Measurements from ENCODE around the gene RIPK4.
A peak's percentile ranks its signal among the peaks of the same experiment; 100 is the strongest.
"Not testable (repeated sequence)": the region's sequence is repeated elsewhere in the genome, so short reads cannot be mapped to it uniquely, and the experiment has no call there.

RIPK4 gene

DNA sequence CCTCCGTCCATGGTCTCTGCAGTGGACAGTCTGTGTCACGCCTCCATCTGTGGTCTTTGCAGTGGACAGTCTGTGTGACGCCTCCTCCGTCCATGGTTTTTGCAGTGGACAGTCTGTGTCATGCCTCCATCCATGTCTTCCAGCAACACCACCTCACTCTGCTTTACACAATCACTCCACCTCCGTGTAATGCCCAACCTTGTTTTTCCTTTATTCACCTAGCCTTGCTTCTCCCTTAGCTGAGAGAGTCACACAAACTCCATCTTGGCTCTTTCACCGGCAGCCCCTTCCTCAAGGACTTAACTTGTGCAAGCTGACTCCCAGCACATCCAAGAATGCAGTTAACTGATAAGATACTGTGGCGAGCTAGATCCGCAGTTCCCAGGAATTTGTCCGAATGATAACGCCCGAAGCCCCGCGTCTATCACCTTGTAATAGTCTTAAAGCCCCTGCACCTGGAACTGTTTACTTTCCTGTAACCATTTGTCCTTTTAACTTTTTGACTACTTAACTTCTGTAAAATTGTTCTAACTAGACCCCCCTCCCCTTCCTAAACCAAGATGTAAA is 52.5 kb downstream of the RIPK4 start:
- not testable (repeated sequence) for DNase-seq (ENCODE audit: low spot score)

- DNase-seq (ENCODE audit: low spot score), result no peak
These were observed 53.2 kb downstream of the RIPK4 start for GRCh38 chr21:41713495-41714281.

DNA sequence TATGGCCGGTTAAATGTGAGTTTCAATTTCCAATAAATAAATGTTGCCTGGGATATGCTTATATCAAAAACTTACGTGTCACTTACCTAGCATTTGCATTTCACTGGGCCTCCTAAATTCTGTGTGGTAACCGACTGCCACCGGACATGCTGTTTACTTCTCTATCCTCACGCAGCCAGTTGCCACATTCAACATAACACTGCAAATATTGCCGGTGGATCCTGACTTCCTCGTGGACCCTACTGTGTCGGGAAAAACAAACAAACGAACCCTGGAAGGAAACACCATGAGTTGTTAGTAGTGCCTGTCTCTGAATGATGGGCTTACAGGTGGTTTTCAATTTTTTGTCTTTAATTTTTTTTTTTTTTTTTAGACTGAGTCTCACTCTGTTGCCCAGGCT is 54.1 kb downstream of the RIPK4 start:
- DNase-seq (ENCODE audit: low spot score), result no peak

- no peak for DNase-seq (ENCODE audit: low spot score)
These were observed 54.7 kb downstream of the RIPK4 start for GRCh38 chr21:41712201-41712600.

GRCh38 chr21:41711416-41712007 is 55.3 kb downstream of the RIPK4 start:
- no peak for DNase-seq (ENCODE audit: low spot score)

GRCh38 chr21:41710823-41711160 is 56.1 kb downstream of the RIPK4 start:
- DNase-seq (ENCODE audit: low spot score), result no peak

GRCh38 chr21:41709965-41710822 is 56.7 kb downstream of the RIPK4 start:
- no peak for DNase-seq (ENCODE audit: low spot score)

DNA sequence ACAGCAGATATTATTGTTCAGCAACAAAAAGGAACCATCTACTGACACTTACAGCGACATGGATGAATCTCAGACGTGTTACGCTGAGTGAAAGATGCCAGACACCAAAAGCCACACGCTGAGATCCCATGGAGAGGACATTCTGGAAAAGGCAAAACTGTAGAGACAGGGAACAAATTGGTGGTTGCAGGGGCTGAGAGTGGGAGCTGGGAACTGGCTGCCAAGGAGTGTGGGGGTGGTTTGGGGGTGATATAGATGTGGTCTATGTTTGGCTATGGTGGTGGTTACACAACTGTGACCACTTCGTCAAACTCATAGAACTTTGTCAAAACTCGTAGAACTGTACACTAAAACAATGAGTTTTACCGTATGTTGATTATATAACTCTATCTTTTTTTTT is 57.7 kb downstream of the RIPK4 start:
- DNase-seq (ENCODE audit: low spot score), result no peak

DNA sequence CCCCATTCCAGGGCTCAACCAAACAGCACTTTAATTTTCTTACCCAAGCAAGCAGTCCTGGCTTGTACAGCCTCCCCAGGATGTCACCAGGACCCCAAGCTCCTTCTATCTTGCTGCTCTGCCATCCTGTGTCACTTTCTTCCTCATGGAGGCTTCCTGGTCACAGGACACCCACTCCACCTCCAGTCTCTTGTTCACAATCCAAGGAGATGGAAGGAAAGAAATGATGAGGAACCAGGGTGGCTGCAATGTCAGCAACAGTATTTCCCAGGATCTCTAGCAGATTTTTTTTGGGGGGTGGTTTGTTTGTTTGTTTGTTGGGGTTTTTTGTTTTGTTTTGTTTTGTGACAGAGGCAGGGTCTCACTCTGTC is 58.9 kb downstream of the RIPK4 start:
- no peak for DNase-seq (ENCODE audit: low spot score)

DNA sequence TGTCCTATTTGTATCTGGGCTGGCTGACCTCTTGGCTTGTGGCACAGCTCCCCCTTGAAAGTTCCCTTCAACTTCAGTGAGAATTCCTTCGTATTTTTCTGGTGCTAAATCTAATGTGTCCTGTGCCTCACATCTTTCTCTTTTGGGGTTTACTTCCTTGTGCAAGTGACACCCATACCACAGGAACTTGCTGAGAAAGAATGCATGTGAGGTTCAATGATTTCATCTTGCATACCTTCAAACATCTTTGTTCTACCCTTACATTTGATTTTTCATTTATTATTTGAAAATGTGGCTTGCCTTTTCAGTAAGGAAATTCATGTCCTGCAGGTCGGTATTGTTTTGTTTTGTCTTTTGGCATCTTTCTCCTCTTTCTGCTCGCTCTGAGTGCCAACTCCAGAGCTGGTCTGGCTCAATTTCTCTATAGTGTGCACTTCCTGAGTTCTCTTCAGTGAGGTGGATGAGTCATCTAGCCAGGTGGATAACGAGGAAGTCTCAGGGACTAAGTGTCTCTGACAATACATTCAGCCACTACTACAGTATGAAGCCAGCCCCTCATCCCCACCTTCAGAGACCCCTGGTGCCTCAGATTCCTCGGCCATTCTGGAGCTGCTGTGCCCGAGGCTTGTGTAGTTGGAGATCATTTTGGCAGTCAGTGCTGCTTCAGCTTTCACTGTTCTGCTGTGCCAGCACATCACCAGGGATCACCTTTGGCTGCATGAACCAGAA is 59.5 kb downstream of the RIPK4 start:
- no peak for DNase-seq (ENCODE audit: low spot score)

GRCh38 chr21:41706678-41707077 is 60.2 kb downstream of the RIPK4 start:
- DNase-seq (ENCODE audit: low spot score), result peak; percentile 59

DNA sequence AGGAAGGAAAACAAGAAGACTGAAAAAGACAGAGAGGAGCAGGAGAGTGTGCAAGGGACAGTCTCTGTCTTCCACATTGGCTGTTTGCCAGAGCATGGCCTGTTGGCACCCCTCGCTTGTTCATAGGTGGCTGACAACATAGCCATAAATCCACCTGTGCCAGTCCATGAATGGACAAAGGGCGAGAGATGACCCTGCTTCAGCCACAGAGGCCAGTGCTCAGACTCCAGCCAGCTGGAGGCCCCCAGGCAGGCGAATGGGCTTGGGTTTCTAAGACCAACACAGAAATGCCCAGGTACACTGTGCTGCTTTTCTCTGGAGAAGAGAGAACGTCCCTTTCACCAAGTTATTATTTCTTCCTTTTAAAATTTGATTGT is 60.6 kb downstream of the RIPK4 start:
- DNase-seq (ENCODE audit: low spot score), result no peak

DNA sequence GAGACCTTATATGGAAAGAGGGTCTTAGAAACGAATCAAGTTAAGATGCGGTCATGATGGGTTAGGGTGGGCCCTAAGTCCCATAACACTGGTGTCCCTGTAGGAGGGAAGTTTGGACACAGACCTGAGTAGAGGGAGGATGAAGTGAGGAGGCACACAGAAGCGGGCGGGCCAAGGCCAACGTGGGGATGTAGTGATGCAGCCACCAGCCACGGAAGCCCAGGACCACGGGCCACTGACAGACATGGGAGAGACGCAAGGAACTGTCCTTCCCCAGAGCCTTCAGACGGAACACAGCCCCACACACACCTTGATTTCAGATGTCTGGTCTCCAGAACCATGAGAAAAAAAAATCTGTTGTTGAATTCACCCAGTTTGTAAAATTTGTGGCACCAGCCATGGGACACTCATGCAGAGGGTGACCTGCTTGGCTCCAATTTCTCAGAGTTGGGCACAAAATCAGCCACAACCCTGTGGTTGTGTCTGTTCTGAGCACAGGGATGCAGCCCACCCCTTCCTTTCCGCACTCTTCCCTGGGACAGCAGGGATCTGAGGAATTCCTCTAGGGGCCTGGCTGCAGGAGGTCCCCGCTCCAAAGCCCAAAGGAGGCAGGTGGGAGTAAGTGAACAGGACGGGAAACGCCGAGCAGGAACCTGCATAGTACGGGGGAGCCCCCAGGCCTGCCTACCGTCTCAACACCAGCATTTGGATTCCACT is 61.1 kb downstream of the RIPK4 start:
- DNase-seq (ENCODE audit: low spot score), result no peak

- DNase-seq (ENCODE audit: low spot score), result peak; percentile 48
These were observed 62.9 kb downstream of the RIPK4 start for GRCh38 chr21:41703857-41704501.

- no peak for DNase-seq (ENCODE audit: low spot score)
These were observed 65.1 kb downstream of the RIPK4 start for GRCh38 chr21:41701749-41702148.

- no peak for DNase-seq (ENCODE audit: low spot score)
These were observed 67.5 kb downstream of the RIPK4 start for GRCh38 chr21:41699311-41699710.

- DNase-seq (ENCODE audit: low spot score), result no peak
These were observed 68.8 kb downstream of the RIPK4 start for GRCh38 chr21:41698071-41698470.

DNA sequence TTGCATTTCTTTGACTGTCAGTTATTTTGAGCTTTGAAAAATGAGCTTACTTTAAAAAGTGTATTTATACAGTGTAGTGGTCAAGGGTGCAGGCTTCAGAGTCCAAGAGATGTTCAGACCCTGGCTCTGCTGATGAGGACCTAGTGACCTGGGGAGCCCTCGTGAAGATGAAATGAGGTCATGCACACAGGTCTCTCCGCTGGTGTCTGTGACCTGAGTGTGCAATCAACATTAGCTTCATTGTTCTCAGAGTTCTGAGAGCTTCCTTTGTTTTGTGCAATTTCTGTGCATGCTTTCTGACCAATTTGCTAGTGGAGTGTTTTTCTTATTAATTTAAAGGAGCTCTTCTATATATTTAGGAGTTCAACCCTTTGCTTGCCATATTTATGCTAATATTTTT is 71.3 kb downstream of the RIPK4 start:
- DNase-seq (ENCODE audit: low spot score), result no peak

GRCh38 chr21:41694042-41694441 is 72.8 kb downstream of the RIPK4 start:
- DNase-seq (ENCODE audit: low spot score), result not testable (repeated sequence)

GRCh38 chr21:41692185-41692565 is 74.7 kb downstream of the RIPK4 start:
- DNase-seq (ENCODE audit: low spot score), result no peak
